SKM-1 (cell line): ENCODE results near the gene CHI3L1.

Source experiments
- DNase-seq: peaks from one replicate; lab custom pipeline; 2025; ENCODE audit not compliant: unreplicated experiment; lab: John Stamatoyannopoulos, UW

CHI3L1 gene

GRCh38 chr1:203137324-203137723 lies 49.2 kb downstream of the CHI3L1 start:
- DNase-seq, result no peak

DNA sequence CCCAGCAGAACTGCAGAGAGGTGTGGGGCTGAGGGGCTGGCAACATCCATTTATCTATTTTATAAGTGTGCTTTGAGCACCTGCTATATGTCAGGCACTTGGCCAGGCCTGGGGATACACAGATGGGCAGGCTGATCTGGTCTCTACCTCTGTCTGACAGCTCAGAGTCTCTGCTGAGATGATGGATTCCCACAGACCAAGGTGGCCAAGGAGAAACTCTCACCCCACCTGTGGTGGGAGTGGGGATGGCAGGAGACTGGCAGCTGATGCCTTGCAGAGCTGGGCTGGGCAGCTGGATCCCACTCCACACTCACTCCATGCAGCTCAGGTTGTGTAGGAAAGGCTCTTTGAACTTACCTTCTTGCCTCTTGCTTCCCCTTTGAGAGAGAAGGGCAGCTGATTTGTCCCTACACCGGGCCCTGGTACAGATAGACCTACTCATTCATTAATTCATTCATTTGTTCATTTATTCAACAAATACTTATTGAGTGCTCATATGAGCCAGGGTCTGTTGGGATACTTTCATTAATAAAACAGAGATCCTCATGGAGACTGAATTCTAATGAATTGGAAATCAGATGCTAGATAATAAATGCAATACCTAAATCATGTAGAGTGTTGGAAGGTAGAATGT lies 50.0 kb downstream of the CHI3L1 start:
- no peak for DNase-seq

GRCh38 chr1:203135636-203136305 lies 50.7 kb downstream of the CHI3L1 start:
- peak; percentile 55 for DNase-seq

DNA sequence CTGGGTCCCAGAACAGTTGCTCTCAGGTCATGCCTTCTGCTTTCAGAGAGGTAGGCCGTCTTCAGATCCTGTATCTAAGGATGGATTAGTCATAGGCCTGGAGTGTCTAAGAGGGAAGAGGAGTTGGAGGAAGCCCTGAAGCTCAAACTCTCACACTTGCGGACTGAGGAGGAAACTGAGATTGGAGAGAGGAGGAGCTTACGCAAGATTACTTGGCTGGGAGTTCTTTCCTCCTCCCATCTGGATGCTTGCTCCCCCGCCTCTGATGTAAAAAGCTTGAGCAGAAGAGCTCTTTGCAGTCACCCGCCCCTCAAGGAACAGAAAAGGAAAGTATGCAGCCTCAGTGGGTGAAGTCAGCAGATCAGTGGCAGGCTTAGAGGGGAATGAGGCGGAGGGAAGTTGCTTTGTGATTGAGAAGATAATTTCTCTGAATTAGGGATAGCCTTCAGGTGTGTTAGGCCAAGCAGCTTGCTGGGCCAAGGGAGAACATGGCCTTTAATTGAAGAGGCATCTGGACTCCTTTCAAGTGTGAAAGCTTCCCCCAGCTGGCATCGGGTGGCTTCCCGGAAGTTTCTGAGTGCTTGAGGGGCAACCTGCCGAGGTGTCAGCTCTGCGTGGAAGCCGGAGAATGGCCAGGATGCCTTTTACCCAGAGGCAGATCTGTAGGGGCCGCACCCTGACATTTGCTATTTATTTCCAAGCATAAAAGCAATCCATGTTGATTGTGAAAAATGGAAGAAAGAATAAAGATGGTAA lies 52.4 kb downstream of the CHI3L1 start:
- peak; percentile 75 for DNase-seq

- DNase-seq, result no peak
Measured at GRCh38 chr1:203131548-203132200, 54.8 kb downstream of the CHI3L1 start.

DNA sequence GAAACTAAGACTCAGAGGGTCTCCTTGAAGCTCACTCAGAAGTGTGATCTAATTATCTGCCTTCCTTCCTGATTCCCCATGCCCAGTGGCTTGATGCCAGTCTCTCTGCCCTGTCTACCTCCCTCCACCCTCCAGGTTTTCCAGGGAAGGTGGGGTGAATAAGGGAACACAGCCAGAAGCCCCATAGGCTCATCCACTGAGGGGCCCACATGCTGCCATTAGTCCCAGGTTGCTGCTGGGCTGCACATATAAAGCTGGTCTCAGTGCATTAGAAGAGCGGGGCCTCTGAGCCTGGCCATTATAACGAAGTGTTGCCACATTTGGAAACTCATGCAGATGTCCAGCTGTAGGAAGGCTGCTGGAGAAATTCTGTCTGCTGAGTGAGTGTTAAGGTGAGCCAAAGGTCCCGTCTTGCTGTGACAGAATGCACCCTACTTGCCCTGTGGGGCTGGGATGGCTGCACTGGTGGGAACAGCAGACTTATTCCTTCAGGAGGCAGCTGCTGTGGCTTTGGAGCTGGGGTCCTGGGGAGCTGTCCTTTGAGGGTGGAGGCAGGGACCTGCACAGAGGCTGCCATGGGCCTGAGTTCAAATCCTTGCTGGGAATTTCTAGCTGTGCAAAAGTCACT lies 56.0 kb downstream of the CHI3L1 start:
- DNase-seq, result no peak

- DNase-seq, result peak; percentile 37
Measured at GRCh38 chr1:203129501-203130231, 56.8 kb downstream of the CHI3L1 start.
